Activated CD4-positive, alpha-beta T cell treated with anti-CD3 and anti-CD28 coated beads for 4 hours (primary cell): Measurements from ENCODE around the gene GRB2.

Source experiments
- DNase-seq, 2 donors: peaks; one replicate each; pipeline ENCODE4 v3.0.0-alpha.2; 2020

Gene GRB2

DNA sequence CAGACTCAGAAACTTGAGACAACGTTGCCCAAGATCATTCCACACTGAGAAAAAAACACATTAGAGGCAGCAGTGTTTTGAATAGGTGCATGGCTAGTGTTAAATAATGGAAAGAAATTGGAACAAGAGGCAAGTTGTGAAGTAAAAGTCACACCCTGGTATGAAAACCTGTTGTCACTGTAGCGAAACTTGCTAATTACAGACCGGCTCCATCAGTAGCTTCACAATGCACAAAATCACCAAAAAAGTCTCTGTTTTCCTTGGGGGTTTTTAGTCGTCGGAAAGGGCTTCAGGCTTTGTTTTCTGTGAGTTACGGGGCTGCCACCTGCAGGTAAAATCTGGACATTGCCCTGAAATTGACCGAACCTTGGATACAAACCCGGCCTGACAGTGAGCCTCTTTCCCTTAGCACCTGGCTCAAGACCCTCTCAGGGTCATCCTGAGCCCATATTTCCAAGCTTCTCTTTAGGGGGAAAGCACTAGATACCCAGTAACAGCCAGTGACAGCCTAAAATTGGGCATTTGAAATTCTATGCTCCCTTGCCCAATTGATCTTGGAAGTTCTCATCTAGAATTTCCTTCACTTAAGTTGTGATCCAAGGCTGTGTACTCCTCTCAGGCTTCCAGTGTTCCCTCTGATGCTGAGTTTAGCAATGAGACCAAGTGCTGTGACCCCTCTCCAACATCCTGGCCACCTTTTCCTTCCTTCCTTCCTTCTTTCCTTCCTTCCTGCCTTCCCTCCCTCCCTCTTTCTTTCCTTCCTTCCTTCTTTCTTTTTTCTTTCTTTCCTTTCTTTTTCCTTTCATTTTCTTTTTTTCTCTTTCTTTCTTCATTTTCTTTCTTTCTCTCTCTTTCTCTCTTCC is 7.2 kb upstream of the GRB2 start:
- DNase-seq: peak; percentile 63 to 77

DNA sequence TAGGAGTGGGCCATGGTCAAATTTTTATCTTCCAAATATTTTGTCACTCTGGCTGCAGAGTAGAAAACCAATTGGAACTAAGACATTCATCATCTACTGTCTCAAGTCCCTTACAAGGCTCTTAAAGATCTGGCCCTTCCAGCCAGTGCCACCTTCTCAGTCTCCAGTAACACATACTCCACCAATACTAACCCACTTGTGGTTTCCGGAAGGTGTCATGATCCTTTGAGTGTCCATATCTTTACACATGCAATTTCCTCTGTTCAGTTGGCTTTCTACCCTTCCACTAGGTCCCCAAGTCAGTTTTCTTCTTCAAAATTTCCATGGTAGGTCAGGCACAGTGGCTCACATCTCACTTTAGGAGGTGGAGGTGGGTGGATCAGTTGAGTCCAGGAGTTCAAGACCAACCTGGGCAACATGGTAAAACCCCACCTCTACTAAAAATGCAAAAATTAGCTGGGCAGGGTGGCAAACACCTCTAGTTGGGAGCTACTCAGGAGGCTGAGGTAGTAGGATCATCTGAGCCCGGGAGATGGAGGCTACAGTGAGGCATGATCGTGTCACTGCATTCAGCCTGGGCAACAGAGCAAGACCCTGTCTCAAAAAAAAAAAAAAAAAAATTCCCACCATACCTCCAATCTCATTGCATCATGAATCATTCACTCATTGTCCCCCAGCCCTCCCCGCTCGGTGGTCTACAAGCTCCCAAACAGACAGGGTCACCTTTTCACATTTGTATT is 6.0 kb upstream of the GRB2 start:
- no peak for DNase-seq

DNA sequence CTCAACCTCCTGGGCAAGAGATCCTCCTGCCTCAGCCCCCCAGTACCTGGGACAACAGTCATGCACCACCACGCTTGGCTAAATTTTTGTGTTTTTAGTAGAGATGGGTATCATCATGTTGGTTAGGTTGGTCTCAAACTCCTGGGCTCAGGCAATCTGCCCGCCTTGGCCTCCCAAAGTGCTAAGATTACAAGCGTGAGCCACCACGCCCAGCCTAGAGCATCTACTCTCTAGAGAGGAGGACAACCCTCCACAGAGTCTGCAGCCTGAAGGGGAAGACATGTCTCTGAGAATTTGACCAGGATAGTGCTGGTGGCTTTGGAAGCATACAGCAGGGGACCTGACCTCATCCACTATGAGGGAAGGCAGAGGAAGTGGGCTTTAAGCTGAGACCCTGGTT is 4.7 kb upstream of the GRB2 start:
- DNase-seq: no peak

DNA sequence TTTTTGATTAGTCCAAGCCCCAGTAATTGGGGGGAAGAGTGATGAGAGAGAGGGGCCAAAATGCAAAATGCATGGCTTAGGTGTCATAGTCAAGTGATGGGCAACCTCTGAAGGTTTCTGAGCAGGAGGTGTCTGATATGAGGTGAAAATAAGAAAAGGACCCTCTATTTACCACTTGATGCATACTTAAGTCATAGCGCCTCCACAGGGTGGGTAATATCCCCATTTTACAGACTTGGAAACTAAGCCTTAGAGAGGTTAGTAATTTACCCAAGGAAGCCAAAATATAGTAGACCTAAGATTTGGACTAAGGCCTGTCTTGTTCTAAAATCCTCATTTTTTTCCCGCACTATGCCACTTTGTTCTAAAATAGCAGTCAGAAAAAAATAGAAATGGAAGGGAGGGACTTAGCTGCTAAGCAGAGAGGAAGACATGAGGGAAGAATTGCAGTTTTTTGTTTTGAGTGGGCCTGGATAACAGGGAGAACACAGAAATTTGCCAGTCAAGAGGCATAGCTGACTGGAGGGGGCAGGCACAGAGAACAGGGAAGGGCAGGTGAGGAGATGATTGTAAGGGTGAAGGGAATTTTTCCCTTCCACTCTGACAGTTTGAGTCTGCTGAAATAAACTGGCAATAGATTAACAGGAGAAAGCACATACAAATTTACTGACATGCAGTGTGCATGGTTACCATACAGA is 2.3 kb upstream of the GRB2 start:
- no peak for DNase-seq

DNA sequence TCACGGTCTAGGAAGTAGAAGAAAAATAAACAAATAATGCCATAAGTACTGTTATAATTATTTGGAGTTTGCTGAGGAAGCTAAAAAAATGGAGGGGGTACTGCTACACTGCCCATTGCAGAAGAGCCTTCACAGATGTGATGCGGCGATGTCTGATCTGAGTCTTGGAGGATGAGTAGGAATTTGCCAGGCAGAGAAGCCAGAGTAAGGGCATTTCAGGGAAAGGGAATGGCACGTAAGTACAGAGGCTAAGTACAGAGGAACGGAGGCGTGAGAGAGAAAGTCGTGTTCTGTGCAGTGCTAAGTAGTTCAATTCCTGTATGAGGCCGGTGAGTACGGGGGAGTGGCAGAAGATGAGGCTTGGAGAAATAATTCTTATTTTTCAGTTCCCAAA is 741 bp upstream of the GRB2 start:
- DNase-seq: no peak

DNA sequence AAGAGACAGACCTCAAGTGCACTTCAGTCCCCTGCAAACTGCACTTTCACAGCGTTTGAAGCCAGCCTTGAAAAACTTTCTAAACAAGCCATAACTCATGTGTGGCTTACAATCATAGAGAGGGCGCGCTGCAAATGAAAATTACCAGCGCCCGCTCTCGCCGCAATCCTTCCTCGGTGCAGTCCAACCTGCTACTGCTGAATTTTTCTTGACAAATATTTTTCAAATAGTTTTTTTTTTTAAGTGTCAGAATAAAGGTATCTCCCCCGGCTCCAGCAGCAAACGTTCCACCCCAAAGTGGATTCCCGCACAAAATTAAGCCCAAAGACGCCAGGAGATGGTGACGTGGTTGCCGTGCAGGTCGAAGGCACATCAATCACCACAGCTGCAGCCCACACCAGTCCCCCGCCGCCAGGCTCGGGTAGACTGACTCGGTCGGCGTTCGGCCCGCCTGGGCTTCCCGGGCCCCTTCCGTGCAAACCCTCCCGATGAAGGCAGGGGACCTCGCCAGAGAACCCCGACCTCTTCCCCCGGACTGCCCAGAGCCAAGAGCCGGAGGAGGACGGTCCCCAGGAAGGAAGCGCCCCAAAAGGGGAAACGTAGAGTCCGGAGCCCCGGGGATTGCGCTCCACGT is 630 bp downstream of the GRB2 start:
- DNase-seq: peak; percentile 49 to 54

DNA sequence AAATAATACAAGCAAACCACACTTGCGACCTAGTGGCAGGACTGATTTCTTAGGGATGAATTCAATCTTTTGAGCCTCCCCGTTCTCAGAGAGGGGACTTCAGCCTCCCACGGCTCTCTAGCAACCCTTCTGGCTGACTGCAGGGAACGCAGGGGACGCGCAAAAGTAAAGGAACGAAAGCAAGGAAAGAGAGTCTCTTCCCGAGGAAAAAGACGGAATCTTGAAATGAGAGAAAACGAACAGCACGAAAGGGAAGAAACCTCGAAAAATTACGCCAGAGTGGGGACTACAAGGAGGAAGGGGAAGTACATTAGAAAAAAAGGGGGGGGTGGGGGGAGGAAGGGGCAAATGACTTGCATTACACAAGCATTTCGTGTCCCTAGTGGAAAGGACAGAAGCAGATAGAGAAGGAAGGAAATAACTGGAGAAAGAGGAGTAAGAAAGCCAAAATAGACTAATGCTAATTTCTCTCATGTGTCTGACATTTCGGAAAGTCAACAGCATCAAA is 1.2 kb downstream of the GRB2 start:
- DNase-seq: peak; percentile 47 to 50

DNA sequence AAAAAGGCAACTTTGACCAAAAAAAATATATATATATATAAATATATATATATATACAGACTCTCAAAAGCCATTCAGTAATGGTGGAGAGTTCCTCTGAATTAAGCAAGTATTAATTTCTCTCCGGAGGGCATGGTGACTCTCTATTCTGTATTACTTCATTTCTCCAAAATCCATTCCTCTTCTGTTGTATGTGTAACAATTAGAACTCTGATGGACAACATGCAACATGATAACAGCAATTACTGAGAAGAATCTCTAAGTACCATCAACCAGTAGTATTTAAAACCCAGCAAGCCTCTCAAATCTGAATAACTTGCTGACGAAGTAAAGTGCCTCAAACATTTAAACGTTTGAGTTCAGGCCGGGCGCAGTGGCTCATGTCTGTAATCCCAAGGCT is 2.3 kb downstream of the GRB2 start:
- DNase-seq: no peak

DNA sequence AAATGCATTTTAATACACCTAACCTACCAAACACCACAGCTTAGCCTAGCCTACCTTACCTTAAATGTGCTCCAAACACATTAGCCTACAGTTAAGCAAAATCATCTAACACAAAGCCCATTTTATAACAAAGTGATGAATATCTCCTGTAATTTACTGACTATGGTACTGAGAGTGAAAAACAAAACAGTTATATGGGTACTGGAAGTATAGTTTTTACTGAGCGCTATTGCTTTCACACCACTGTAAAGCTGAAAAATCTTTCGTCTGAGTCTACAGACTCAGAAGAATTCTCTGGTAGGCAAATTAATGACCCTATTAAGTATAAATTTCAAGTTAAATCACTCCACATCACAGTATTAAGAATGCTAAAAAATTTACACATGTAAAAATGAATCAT is 3.5 kb downstream of the GRB2 start:
- DNase-seq: no peak

DNA sequence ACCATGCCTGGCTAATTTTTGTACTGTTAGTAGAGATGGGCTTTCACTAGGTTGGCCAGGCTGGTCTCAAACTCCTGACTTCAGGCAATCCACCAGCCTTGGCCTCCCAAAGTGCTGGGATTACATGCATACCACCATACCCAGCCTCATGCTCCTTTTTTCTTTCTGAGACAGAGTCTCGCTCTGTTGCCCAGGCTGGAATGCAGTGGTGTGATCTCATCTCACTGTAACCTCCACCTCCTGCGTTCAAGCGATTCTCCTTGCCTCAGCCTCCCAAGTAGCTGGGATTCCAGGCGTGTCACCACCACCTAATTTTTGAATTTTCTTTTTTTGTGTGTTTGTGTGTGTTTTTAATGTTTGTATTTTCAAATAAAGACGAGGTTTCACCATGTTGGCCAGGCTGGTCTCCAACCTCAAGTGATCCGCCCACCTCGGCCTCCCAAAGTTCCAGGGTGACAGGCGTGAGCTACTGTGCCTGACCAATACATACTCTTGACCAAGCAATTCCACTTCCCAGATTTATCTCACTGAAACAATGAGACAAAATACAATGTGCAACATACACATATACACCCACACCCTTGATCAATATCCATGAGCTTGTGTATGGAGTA is 5.0 kb downstream of the GRB2 start:
- DNase-seq: no peak

DNA sequence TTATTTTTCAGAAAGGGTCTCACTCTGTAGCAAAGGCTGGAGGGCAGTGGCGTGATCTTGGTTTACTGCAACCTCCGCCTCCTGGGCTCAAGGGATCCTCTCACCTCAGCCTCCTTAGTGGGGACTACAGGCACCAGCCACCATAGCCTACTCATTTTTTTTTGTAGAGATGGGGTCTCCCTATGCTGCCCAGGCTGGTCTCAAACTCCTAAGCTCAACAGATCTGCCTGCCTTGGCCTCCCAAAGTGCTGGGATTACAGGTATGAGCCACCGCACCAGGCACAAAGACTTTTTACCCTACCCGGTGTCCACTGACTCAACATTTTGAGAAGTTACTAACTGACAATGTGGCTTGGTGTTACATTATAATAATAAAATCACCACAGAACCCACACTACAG is 7.2 kb downstream of the GRB2 start:
- no peak for DNase-seq

DNA sequence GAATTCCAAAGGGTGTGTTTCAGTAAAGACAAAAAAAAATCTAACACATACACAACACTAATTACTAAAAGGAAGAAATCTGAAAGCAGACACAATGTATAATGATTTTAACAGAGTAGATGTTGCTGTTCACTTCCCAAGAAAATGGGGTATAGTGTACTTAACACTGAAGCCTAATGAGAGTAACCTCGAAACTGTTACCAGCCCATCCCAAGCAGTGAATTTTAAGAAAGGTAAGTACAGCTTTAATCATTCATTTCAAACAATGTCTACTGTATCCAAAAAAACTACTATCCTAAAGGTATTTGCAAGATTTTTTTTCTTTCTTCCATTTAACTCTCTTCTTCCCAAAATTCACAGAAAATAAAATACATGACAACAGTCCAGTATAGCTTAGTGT is 8.3 kb downstream of the GRB2 start:
- no peak for DNase-seq

DNA sequence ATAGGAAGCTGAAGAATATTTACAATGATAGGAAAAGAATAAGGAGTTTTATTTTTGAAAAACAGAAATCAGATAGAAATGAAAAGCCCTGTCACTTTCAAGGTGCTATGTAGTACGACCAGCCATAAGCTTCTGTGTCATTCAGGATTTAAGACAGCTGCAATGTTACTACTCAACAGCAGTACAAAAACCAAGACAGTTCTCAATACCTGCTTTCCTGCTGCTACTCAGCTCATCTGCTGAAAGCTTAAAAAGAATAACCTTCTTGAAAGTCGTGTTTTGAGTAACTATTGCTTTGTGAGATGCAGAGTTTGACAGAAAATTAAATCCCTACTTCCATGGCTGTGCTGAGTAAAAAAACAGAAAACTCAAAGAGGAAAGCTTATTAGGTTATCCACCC is 8.7 kb downstream of the GRB2 start:
- no peak for DNase-seq

DNA sequence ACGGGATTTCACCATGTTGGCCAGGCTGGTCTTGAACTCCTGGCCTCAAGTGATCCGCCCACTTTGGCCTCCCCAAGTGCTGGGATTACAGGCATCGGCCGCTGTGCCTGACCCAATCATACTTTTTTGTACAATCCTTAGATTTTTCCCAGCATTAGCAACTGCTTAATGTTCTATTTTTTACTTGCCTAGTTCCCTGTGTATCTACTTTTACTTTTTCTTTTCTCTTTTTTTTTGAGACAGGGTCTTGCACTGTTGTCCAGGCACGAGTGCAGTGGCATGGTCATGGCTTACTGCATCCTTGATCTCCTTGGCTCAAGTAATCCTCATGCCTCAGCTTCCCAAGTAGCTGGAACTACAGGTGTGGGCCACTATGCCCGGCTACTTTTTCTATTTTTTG is 9.5 kb downstream of the GRB2 start:
- DNase-seq: no peak

DNA sequence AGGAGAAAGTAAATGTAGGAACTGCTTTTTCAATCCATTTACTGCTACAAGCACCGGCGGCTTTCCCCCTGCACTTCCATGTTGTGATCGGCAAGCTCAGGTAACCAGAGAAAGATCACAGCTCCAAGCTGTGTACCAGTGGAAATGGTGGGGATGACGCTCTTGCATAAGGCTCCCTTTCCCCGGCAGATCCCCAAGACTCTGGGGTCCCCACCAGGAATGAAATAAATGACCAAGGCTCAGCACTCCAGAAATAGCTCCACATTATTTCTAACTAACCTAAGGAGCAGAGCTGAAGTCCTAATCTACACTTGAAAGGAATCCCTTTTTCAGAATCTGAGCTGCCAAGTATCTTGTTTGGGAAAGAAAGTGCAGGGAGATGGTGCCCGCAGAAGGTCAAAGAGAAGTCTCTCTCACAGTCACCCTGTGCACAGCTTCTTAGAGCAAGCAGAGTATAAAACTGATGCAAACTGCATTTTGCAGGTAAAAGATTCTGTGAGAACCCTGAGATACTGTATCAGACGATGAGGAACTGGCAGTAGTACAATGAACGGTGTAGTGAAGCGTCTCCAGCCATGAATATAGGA is 11.1 kb downstream of the GRB2 start:
- no peak for DNase-seq

DNA sequence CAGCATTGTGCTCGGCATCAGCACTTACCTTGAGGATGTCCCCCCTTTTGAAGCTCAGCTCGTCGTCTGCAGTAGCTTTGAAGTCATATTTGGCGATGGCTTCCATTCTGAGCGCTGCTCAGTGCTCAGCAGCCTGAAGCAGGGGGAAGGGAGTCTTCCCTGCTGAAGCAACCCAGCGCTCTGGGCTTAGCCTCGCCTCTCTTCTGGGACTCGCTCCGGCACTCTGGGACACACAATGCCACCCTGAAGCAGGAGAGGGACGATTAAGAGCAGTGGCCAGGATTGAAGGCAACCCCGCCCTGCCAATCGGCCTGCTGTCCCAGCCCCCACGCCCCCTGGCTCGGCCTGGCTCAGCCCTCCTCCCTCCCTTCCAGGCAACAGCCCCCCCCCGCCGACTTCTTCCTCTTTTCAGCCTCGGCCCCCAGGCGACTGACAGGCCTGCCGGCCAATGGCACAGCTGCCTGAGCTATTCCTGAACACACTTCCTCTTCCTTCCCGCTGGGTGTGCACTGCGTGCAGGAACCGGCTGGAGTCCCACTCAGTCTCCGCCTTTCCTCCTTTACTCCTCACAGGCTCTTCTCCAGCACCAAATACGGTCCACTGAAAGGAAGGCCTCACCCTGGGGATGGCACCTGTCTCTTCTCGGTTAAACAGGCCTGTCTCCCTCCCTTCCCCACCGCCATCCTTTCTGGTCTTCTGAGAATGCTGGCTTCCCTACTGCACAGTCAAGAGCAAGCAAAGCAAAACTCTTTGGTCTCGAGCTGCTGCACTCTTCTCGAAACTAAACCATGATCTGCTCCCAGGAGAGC is 11.8 kb downstream of the GRB2 start:
- DNase-seq: peak; percentile 71 to 76

DNA sequence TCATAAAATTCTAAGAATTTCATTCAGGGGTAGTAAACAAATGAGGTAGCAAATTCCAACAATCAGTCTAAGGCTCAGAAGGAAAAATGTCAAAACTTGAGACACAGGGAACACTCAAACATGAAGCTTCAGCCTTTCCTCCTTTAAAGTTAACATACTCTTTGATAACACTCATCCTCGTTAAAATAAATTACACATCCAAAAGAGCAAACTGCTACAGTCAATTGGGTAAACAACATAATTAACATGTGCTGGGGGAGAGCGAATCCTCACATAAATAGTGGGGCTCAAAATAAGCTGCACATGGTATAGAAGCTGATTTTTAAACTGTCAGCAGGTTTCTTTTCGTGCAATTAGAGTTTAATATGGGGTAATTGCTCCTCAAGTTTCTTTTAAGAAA is 12.9 kb downstream of the GRB2 start:
- DNase-seq: no peak

DNA sequence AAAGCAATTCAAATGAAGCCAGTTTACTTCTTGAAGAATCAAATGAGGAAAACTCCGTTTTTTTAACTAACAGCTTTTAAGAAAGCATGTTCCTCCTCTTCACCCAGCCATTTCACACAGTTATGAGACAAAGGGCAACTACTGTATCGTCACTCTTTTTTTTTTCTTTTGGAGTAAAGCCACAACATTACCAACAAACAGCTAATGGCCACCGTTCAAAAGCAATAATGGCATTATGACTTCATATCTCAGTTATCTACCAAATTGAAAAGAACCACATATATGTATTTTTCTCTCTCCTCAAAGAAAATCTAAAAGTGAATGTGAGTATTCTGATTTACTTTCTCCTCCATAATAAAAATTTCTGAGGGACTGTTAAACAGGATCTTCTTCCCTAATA is 14.5 kb downstream of the GRB2 start:
- DNase-seq: no peak

DNA sequence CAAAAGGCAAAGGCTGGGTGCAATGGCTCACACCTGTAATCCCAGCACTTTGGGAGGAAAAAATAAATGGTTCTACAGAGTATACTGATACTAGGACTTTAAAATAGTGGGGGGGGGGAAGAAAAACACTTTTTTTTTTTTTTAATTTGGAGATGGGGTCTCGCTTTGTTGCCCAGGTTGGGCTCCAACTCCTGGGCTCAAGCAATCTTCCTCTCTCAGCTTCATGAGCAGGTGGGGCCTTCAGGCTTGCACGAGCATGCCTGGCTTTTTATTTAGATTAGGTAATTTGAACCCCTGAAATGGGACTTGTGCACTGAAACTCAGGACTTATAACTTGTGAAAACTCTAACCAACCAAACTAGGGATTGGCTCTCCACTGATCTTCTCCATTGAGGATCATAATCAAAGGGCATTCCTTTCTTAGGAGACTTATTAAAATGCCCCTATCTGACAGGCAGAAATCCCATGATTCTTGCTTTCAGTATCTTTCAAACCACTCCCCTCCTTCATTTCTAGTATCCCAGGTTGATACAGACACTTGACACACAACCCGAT is 16.9 kb downstream of the GRB2 start:
- DNase-seq: no peak

DNA sequence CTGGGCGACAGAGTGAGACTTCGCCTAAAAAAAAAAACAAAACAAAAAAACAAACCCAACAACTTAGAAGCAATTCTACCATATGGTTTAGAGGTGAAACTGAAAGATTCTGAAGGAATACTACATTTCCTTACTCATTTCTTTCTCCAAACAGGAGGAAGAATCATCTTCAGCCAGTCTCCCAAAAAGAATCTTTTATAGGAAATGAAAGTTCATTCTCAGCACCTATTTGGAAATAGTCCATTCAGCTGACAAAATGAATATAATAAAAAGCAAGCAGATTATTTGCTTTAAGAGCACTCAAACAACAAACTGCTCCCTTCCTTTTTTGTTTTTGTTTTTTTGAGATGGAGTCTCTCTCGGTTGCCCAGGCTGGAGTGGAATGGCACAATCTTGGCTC is 17.7 kb downstream of the GRB2 start:
- no peak for DNase-seq

DNA sequence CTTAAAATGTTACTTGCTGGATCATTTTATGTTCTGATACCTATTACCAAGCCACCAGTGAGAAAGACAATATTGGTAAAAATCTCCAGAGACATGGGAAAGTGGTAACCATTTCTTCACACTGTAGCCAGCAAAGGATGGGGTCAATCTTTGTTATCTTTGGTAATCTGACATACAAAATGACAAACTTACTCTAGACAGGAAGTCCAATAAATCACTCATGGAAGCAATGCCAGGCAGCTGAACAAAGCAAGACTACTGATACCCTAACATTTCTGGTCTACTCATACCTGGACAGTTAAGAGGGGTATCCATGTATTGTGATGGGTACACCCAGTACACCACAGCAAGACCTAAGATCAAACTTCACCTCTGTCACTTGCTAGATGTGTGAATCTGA is 19.0 kb downstream of the GRB2 start:
- no peak for DNase-seq
